Ectodermal cell (in vitro differentiated cells): ENCODE data around the gene SORCS2.
"Not testable (repeated sequence)": the region's sequence is repeated elsewhere in the genome, so short reads cannot be mapped to it uniquely, and the experiment has no call there.

Experiments
- H3K27ac ChIP-seq: 2 replicates; pipeline ENCODE4 v1.7.0; 2013; ENCODE audit warnings: mild to moderate bottlenecking, low read depth, low read length; ENCODE audit not compliant: insufficient read depth, poor library complexity, severe bottlenecking
- H3K27me3 ChIP-seq: 2 replicates; pipeline ENCODE4 v1.7.0; 2013; ENCODE audit warnings: mild to moderate bottlenecking, low read length; ENCODE audit not compliant: insufficient read depth, control insufficient read depth, poor library complexity, severe bottlenecking
- H3K36me3 ChIP-seq: one replicate; pipeline ENCODE4 v1.7.0; 2013; ENCODE audit warnings: low read length; ENCODE audit not compliant: control insufficient read depth, insufficient read depth
- H3K4me1 ChIP-seq: one replicate; pipeline ENCODE4 v1.7.0; 2013; ENCODE audit warnings: low read length; ENCODE audit not compliant: control insufficient read depth, insufficient read depth
- H3K4me3 ChIP-seq: 2 replicates; pipeline ENCODE4 v1.7.0; 2013; ENCODE audit warnings: low read depth, low read length, control low read depth; ENCODE audit not compliant: insufficient read depth
- H3K9me3 ChIP-seq: 2 replicates; pipeline ENCODE4 v1.7.0; 2013; ENCODE audit warnings: mild to moderate bottlenecking, low read length, moderate library complexity; ENCODE audit not compliant: control insufficient read depth
- WGBS, 2 experiments: methylation state at CpG; one replicate each; pipeline ENCODE4 v1.1.7; 2013; ENCODE audit warnings: missing lambda C conversion rate in 2 of 2; 5-methylcytosine and 5-hydroxymethylcytosine counted together

SORCS2 gene

GRCh38 chr4:7565483-7565882, 373.1 kb downstream of the SORCS2 start:
- Histone ChIP-seq H3K27me3 (no peaks in the 10 kb centered on the region), H3K27ac (no peak overlapping the region), H3K4me3 (no peak overlapping the region), H3K36me3 (no peaks in the 10 kb centered on the region), H3K4me1 (no peaks in the 10 kb centered on the region), H3K9me3 (no peaks in the 10 kb centered on the region)
- 94% methylated on average over 4 of the region's 4 CpGs for WGBS, 2 experiments

- Histone ChIP-seq H3K27ac (no peak overlapping the region), H3K4me3 (no peak overlapping the region), H3K9me3 (no peaks in the 10 kb centered on the region), H3K27me3 (no peaks in the 10 kb centered on the region), H3K36me3 (no peaks in the 10 kb centered on the region), H3K4me1 (peaks cover 17% of the 10 kb centered on the region)
- WGBS, 2 experiments: 82 to 84% methylated on average over 25 of the region's 25 CpGs
Measured at GRCh38 chr4:7569810-7570783, 377.8 kb downstream of the SORCS2 start.

- H3K36me3 ChIP-seq: no peaks in the 10 kb centered on the region
- 91 to 93% methylated on average over 6 of the region's 6 CpGs for WGBS, 2 experiments
- H3K4me1 ChIP-seq: peaks cover 17% of the 10 kb centered on the region
- H3K27me3 ChIP-seq: no peaks in the 10 kb centered on the region
- H3K27ac ChIP-seq: no peak overlapping the region
- H3K4me3 ChIP-seq: no peak overlapping the region
- no peaks in the 10 kb centered on the region for H3K9me3 ChIP-seq
Measured at GRCh38 chr4:7571001-7571400, 378.7 kb downstream of the SORCS2 start.

- Histone ChIP-seq H3K4me3 (no peak overlapping the region), H3K27ac (no peak overlapping the region), H3K4me1 (peaks cover 17% of the 10 kb centered on the region), H3K36me3 (no peaks in the 10 kb centered on the region), H3K9me3 (no peaks in the 10 kb centered on the region), H3K27me3 (no peaks in the 10 kb centered on the region)
- 90 to 92% methylated on average over 12 of the region's 12 CpGs for WGBS, 2 experiments
Measured at GRCh38 chr4:7571701-7572100, 379.4 kb downstream of the SORCS2 start.

- no peaks in the 10 kb centered on the region for H3K36me3 ChIP-seq
- no peaks in the 10 kb centered on the region for H3K27me3 ChIP-seq
- no peaks in the 10 kb centered on the region for H3K9me3 ChIP-seq
- peaks cover 17% of the 10 kb centered on the region for H3K4me1 ChIP-seq
- no peak overlapping the region for H3K27ac ChIP-seq
- 91 to 95% methylated on average over 7 of the region's 7 CpGs for WGBS, 2 experiments
- H3K4me3 ChIP-seq: no peak overlapping the region
Measured at GRCh38 chr4:7572894-7573293, 380.6 kb downstream of the SORCS2 start.

GRCh38 chr4:7573576-7574091, 381.3 kb downstream of the SORCS2 start:
- Histone ChIP-seq H3K9me3 (no peaks in the 10 kb centered on the region), H3K4me1 (peaks cover 17% of the 10 kb centered on the region), H3K27me3 (no peaks in the 10 kb centered on the region)

GRCh38 chr4:7574287-7575014, 382.1 kb downstream of the SORCS2 start:
- no peaks in the 10 kb centered on the region for H3K27me3 ChIP-seq
- H3K4me3 ChIP-seq: no peak overlapping the region
- H3K36me3 ChIP-seq: no peaks in the 10 kb centered on the region
- H3K9me3 ChIP-seq: no peaks in the 10 kb centered on the region
- H3K27ac ChIP-seq: no peak overlapping the region
- peaks cover 17% of the 10 kb centered on the region for H3K4me1 ChIP-seq
- WGBS, 2 experiments: 73 to 75% methylated on average over 11 of the region's 11 CpGs

More at GRCh38 chr4:7573576-7574091, 381.3 kb downstream of the SORCS2 start:
- no peak overlapping the region for H3K4me3 ChIP-seq
- WGBS, 2 experiments: 76 to 78% methylated on average over 9 of the region's 9 CpGs
- H3K36me3 ChIP-seq: no peaks in the 10 kb centered on the region
- no peak overlapping the region for H3K27ac ChIP-seq

- 95% methylated on average over 6 of the region's 6 CpGs for WGBS, 2 experiments
- no peaks in the 10 kb centered on the region for H3K36me3 ChIP-seq
- no peaks in the 10 kb centered on the region for H3K27me3 ChIP-seq
- H3K4me3 ChIP-seq: no peak overlapping the region
- H3K9me3 ChIP-seq: no peaks in the 10 kb centered on the region
- peaks cover 17% of the 10 kb centered on the region for H3K4me1 ChIP-seq
- H3K27ac ChIP-seq: no peak overlapping the region
Measured at GRCh38 chr4:7575426-7575825, 383.1 kb downstream of the SORCS2 start.

- H3K27me3 ChIP-seq, H3K4me3 ChIP-seq, H3K27ac ChIP-seq, H3K36me3 ChIP-seq, H3K9me3 ChIP-seq: not testable (repeated sequence)
- H3K4me1 ChIP-seq: peaks cover 12% of the 10 kb centered on the region
- WGBS, 2 experiments: 93 to 95% methylated on average over 11 of the region's 11 CpGs
Measured at GRCh38 chr4:7577361-7578039, 385.2 kb downstream of the SORCS2 start.
